Thoracic aorta (tissue), 2 donors: ENCODE results near the gene OSER1. TPM values are rescaled to one million over a fixed set of nuclear protein-coding genes. Genes with fewer than 3 reads are reported as not detected.

ENCODE experiments used
- ATAC-seq: fragments of 150-250 bp; one replicate; pipeline ENCODE4 v1.8.0; 2017; ENCODE audit warnings: low read depth; ENCODE audit not compliant: insufficient number of reproducible peaks, low FRiP score
- DNase-seq: peaks from one replicate; pipeline ENCODE4 v3.0.0-alpha.2; 2020; ENCODE audit warnings: low spot score
- H3K27ac ChIP-seq, 2 donors: fragments of 200-600 bp; sonication (generic); 1 replicate in 1 of 2; 2 replicates in 1 of 2; pipeline ENCODE4 v1.5.1; 2016; ENCODE audit warnings: mild to moderate bottlenecking in 2 of 2, moderate library complexity in 2 of 2
- H3K27me3 ChIP-seq: fragments of 200-600 bp; sonication (generic); replicated peaks from 2 replicates; pipeline ENCODE4 v1.6.0; 2016; ENCODE audit warnings: mild to moderate bottlenecking; ENCODE audit not compliant: insufficient read depth
- H3K36me3 ChIP-seq: fragments of 200-600 bp; sonication (generic); one replicate; pipeline ENCODE4 v1.5.1; 2016
- H3K4me1 ChIP-seq, 2 donors: fragments of 200-600 bp; sonication (generic); 1 replicate in 1 of 2; 2 replicates in 1 of 2; pipeline versions ENCODE4 v1.5.1 to v1.6.0; 2016; ENCODE audit warnings: low read depth in 2 of 2, mild to moderate bottlenecking in 1 of 2; ENCODE audit not compliant: control insufficient read depth in 1 of 2
- H3K4me3 ChIP-seq: fragments of 200-600 bp; sonication (generic); 2 replicates; pipeline ENCODE4 v1.5.1; 2016; ENCODE audit warnings: mild to moderate bottlenecking
- H3K9me3 ChIP-seq: fragments of 200-600 bp; sonication (generic); 2 replicates; pipeline ENCODE4 v1.5.1; 2016
- total RNA-seq, 2 donors: library from RNA; depleted of rRNA; stranded (reverse); fragments of >200 nt; gene quantifications; one replicate each; pipeline versions ENCODE4 v1.1.0 to v1.2.3, GENCODE V29; 2016
- TF ChIP-seq, protein P1 (sequence below): fragments of 200-600 bp; sonication (generic); IDR thresholded peaks from one replicate; pipeline ENCODE4 v1.5.1; 2019; ENCODE audit warnings: antibody characterized with exemption

Gene OSER1
- total RNA-seq, 2 donors from 2014 or later, result 33.6 to 34.4 TPM

GRCh38 chr20:44215125-44215524 lies 4.6 kb upstream of the OSER1 start:
- Histone ChIP-seq H3K27ac (no peak overlapping the region), H3K36me3 (no peaks in the 10 kb centered on the region), H3K4me3 (no peak overlapping the region), H3K4me1 (peaks cover 9 to 18% of the 10 kb centered on the region in 2 donors), H3K27me3 (no peaks in the 10 kb centered on the region), H3K9me3 (no peaks in the 10 kb centered on the region)
- TF ChIP-seq, protein P1, sequence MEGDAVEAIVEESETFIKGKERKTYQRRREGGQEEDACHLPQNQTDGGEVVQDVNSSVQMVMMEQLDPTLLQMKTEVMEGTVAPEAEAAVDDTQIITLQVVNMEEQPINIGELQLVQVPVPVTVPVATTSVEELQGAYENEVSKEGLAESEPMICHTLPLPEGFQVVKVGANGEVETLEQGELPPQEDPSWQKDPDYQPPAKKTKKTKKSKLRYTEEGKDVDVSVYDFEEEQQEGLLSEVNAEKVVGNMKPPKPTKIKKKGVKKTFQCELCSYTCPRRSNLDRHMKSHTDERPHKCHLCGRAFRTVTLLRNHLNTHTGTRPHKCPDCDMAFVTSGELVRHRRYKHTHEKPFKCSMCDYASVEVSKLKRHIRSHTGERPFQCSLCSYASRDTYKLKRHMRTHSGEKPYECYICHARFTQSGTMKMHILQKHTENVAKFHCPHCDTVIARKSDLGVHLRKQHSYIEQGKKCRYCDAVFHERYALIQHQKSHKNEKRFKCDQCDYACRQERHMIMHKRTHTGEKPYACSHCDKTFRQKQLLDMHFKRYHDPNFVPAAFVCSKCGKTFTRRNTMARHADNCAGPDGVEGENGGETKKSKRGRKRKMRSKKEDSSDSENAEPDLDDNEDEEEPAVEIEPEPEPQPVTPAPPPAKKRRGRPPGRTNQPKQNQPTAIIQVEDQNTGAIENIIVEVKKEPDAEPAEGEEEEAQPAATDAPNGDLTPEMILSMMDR, result peak; percentile 66
- DNase-seq, result no peak
- ATAC-seq, result no peak

DNA sequence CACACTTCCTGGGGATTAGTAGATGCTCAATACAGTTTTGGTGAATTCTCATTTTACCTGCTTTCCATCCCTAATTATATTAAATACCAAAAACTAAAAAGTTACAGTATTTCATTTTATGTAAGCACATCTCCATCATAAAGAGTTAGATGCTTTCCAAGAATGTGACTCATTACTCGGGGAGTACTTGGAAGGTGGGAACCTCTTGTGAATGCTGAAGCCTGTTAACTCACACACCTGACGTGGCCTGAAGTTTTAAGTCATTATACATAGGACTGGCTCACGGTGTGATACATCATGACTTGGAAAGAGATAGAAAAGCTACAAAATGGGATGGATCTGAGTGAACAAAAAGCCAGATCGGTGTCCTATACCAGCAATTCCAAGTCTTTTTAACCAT lies 2.2 kb upstream of the OSER1 start:
- Histone ChIP-seq H3K4me3 (no peak overlapping the region), H3K9me3 (no peaks in the 10 kb centered on the region), H3K27ac (no peak overlapping the region), H3K4me1 (peaks cover 15 to 35% of the 10 kb centered on the region in 2 donors), H3K36me3 (no peaks in the 10 kb centered on the region), H3K27me3 (no peaks in the 10 kb centered on the region)
- TF ChIP-seq, protein P1, result no peak
- ATAC-seq (no peak), DNase-seq (no peak)

DNA sequence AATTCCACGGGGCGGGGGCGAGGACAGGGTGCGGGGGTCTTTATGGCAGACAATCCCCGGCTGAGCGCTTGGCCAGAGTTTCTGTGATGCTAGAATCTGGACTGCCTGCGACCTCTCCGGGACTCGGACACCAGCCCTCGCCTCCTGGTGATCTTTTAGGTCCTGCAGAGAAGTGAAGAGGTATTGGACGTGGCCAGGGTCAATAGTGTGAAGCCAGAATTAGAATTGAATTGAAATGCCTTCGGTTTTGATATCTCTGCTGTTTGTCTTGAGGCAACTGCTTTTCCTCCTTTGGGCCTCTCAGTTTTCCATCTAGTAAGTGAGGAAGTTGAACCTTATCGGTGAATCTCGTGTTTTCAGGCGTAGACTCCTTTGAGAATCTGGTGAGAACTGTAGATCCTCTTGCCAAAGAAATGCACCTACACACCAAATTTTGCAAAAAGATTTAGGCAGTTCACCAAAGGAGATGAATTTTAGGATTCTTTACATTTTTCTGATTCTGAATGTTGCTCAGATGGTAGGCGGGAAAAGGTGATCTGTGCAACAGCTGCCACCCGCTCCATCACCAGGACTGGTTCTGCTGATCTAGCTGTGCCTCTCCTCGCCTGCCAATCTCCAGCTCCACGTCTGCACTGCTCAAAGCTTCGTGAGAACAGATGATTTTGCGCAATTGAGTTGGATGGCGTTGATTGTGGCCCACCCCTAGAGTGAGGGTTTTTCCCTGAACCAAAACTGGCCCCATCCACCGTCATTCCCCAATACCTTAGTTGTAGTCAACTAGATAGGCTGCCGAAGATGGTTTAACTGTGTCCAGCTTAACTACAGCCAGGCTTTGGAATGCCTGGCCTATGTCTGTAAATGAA lies 837 bp upstream of the OSER1 start:
- peaks cover 24 to 49% of the 10 kb centered on the region in 2 donors for H3K4me1 ChIP-seq
- no peaks in the 10 kb centered on the region for H3K9me3 ChIP-seq
- TF ChIP-seq, protein P1, result no peak
- H3K27ac ChIP-seq, result peak overlapping the region; percentile 94 to 98
- peak overlapping the region; percentile 93 for H3K4me3 ChIP-seq
- H3K36me3 ChIP-seq, result peaks cover under 1% of the 10 kb centered on the region
- no peaks in the 10 kb centered on the region for H3K27me3 ChIP-seq
- ATAC-seq (no peak), DNase-seq (no peak)

DNA sequence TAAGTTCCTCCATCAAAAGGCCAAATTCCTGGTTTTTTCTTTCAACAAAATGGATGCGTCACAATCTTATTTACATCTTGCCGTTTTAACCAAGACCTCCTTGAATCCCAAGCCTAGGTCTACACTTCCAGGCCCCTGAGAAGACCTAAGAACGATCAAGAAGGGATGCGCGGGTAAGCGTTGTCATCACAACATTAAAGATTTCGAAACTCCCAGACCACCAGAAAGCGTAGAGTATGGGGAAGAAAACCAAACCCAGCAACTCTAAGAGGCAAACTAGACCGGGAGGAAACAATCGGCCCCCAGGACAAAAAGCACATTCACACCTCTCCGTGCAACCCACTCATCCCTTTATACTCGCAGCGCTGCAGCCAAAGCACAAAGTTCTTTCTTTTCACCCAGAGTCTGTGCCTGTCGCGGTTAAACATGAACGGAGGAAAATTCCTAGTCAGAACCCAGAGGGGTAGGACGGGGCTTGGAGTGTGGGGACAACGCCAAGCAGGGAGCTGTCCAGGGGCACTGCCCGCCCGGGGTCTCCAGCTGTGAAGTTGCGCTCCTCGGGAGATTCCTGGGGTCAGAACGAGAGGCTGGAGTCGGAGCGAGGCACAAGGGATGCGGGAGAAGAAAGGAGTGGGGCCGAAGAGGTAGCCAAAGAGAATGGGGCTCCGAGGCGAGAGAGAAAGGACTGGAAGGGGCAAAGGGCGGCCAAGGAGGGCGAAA lies 725 bp downstream of the OSER1 start:
- no peak for DNase-seq
- TF ChIP-seq, protein P1, result no peak
- H3K4me1 ChIP-seq, result peaks cover 26 to 53% of the 10 kb centered on the region in 2 donors
- H3K36me3 ChIP-seq, result peaks cover 12% of the 10 kb centered on the region
- no peaks in the 10 kb centered on the region for H3K9me3 ChIP-seq
- peak overlapping the region; percentile 93 for H3K4me3 ChIP-seq
- ATAC-seq, result peak; percentile 1
- no peaks in the 10 kb centered on the region for H3K27me3 ChIP-seq
- peak overlapping the region; percentile 98 for H3K27ac ChIP-seq

- ATAC-seq (no peak), DNase-seq (no peak)
- Histone ChIP-seq H3K27me3 (no peaks in the 10 kb centered on the region), H3K27ac (peak overlapping the region; percentile 30 to 98), H3K36me3 (peaks cover 12% of the 10 kb centered on the region), H3K9me3 (no peaks in the 10 kb centered on the region), H3K4me3 (peak overlapping the region; percentile 93), H3K4me1 (peaks cover 33 to 63% of the 10 kb centered on the region in 2 donors)
- TF ChIP-seq, protein P1, result no peak
Measured at GRCh38 chr20:44208770-44209169, 1.8 kb downstream of the OSER1 start.
